LNCAP (cell line): Measurements from ENCODE around the gene TWIST2.

Source experiments
- TF ChIP-seq, protein P1 (sequence below): fragments of 450-650 bp; IDR thresholded peaks from 2 replicates; pipeline ENCODE4 v1.5.1; 2017; ENCODE audit warnings: mild to moderate bottlenecking

TWIST2 gene

DNA sequence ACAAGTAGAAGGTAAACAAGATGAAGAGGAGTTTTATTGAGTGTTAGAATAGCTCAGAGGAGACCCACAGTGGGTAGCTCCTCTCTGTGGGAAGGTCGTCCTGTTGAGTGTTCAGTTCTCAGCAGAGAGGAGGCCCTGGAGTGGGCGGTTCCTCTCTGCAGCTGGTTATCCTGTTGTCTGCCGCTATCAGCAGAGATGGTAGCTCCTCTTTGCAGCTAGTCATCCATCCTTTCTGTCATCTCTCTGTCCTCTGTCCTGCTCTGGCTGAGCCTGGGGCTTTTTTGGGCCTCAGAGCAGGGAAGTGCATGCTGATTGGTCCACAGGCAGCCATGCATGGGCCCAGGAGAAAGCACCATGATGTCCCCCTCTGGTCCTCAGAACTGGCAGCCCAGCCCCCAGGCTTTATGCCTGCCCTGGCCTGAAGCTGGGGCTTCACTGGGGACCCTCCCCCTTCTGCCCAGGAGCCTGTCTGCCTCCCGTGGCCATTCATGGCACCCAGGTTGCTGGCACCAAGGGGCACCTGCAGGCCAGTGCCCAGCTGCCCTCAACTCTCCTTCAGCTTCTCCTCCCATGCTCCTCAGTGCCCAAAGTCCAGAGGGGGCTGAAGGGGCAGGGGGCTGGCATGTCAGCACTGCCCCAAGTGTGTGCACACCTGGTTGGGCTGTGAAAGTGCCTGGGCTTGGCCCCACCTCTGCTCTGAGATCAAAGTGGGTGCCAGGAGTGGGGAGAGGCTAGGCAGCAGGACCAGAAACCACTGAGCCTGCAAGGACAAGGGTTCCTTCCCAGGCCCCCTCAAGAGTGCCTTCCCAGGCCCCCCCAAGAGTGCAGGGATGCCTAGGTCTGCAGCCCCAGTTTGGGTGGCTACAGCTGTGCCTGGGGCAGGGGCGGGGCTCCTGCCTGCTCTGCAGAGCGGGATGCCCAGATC lies 98.7 kb downstream of the TWIST2 start:
- TF ChIP-seq, protein P1, sequence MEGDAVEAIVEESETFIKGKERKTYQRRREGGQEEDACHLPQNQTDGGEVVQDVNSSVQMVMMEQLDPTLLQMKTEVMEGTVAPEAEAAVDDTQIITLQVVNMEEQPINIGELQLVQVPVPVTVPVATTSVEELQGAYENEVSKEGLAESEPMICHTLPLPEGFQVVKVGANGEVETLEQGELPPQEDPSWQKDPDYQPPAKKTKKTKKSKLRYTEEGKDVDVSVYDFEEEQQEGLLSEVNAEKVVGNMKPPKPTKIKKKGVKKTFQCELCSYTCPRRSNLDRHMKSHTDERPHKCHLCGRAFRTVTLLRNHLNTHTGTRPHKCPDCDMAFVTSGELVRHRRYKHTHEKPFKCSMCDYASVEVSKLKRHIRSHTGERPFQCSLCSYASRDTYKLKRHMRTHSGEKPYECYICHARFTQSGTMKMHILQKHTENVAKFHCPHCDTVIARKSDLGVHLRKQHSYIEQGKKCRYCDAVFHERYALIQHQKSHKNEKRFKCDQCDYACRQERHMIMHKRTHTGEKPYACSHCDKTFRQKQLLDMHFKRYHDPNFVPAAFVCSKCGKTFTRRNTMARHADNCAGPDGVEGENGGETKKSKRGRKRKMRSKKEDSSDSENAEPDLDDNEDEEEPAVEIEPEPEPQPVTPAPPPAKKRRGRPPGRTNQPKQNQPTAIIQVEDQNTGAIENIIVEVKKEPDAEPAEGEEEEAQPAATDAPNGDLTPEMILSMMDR = no peak

DNA sequence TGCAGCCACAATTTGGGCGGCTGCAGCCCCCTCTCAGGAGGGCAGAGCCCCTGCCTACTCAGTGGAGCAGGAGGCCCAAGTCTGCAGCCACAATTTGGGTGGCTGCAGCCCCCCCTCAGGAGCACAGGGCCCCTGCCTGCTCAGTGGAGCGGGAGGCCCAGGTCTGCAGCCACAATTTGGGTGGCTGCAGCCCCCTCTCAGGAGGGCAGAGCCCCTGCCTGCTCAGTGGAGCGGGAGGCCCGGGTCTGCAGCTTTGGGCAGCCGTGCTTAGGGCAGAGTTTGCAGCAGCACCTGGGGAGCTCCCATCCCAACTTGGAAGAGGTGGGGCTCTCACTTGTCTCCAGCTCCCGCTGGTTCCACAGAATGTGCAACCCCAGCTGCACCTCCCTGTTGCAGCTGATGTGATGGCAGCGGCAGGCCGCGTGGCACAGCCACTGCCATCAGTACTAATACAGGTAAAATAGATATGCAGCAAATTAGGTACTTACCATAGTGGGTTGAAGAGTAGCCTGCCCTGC lies 99.4 kb downstream of the TWIST2 start:
- TF ChIP-seq, protein P1 = no peak

- TF ChIP-seq, protein P1 = no peak
Observed at GRCh38 chr2:238947920-238948710, 100.2 kb downstream of the TWIST2 start.

DNA sequence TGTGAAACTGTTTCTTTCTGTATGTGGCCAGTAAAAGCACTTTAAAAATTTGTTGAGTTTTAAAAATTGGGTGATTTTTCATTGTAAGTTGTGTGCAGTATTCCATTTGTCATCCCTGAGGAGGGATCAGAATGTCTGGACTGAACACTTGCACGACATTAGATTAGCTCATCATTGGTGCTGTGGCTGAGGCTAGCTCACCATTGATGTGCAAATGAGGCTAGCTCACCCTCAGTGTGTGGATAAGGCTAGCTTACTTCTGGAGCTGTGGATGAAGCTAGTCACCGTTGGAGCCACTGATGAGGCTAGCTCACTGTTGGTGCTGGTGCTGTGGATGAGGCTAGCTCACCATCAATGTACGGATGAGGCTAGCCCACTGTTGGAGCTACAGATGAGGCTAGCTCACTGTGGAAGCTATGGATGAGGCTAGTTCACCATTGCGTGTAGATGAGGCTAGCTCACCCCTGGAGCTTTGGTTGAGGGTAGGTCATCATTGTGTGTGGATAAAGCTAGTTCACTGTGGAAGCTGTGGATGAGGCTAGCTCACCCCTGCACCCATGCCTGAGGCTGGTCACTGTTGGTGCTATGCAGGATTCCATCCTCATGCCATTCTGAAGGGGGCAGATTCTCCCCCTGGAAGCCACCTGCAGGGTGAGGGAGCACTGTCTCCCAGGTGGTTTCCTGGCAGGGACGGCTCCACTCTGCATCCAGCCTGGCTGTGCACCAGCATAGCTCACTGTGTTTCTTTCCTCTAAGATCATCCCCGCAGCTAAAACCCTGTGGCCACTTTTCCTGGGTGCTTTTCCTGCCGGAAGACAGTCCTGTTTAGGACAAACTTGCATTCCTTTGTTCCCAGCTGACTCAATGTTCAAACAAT lies 101.1 kb downstream of the TWIST2 start:
- TF ChIP-seq, protein P1 = no peak

- TF ChIP-seq, protein P1 = no peak
Observed at GRCh38 chr2:238949710-238950345, 101.9 kb downstream of the TWIST2 start.

DNA sequence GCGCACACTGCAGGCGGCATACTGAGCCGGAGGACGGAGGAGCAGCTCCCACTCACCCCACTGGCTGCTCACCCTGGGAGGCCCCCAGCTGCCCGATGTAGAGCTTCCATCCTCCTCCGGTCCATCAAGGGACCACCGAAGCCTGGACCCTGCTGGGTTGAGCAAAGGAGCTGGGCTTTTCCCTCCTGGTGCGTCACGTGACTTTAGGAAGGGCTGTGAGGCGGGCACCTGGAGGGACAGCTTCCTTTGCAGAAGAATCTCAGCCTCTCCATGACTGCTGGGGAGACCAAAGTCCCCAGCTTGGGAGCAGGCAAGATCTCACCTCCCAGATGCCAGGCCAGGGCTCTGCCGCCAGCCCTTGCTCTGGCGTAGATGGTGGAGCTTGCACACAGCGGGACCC lies 102.7 kb downstream of the TWIST2 start:
- TF ChIP-seq, protein P1 = no peak
